HFF-Myc (cell line): Measurements from ENCODE around the gene IBSP.

Experiments used
- DNase-seq: peaks from one replicate; pipeline ENCODE4 v3.0.0-alpha.2; 2011; ENCODE audit warnings: low read depth; ENCODE audit errors: extremely low read depth
- H3K4me3 ChIP-seq: replicated peaks from 2 replicates; pipeline ENCODE4 v1.5.1; 2011; ENCODE audit warnings: low read depth, mild to moderate bottlenecking, control low read depth, low read length
- TF ChIP-seq, protein P1 (sequence below): IDR thresholded peaks from 2 replicates; pipeline ENCODE4 v1.5.1; 2012; ENCODE audit warnings: mild to moderate bottlenecking, low read depth, low read length, control low read depth; ENCODE audit errors: missing control alignments

Gene IBSP

DNA sequence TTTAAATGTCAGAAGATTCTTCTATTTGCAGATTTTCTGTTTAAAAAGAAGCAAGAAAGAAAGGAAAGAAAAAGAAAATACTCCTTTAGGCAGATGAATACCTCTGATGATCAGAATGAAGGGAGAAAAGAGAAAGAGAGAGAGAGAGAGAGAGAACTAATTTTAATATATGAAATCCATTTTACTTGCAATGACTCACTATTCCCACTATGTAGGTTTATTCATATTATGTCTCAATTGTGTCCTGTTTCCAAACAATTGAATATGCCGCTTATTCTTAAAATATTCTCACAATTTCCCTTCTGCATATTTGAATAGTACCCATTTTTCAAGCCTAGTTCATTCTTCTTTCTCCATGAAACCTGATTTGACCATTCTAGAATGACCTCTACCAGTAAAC, 45.1 kb downstream of the IBSP start:
- TF ChIP-seq, protein P1, sequence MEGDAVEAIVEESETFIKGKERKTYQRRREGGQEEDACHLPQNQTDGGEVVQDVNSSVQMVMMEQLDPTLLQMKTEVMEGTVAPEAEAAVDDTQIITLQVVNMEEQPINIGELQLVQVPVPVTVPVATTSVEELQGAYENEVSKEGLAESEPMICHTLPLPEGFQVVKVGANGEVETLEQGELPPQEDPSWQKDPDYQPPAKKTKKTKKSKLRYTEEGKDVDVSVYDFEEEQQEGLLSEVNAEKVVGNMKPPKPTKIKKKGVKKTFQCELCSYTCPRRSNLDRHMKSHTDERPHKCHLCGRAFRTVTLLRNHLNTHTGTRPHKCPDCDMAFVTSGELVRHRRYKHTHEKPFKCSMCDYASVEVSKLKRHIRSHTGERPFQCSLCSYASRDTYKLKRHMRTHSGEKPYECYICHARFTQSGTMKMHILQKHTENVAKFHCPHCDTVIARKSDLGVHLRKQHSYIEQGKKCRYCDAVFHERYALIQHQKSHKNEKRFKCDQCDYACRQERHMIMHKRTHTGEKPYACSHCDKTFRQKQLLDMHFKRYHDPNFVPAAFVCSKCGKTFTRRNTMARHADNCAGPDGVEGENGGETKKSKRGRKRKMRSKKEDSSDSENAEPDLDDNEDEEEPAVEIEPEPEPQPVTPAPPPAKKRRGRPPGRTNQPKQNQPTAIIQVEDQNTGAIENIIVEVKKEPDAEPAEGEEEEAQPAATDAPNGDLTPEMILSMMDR = no peak
- H3K4me3 ChIP-seq = no peak overlapping the region
- no peak for DNase-seq

DNA sequence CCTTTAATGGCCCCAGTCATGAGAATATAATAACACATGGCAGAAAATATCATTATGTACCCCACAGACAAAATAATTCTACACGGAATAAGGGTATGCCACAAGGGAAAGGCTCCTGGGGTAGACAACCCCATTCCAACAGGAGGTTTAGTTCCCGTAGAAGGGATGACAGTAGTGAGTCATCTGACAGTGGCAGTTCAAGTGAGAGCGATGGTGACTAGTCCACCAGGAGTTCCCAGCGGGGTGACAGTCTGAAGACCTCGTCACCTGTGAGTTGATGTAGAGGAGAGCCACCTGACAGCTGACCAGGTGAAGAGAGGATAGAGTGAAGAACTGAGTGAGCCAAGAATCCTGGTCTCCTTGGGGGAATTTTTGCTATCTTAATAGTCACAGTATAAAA, 46.9 kb downstream of the IBSP start:
- TF ChIP-seq, protein P1 = no peak
- no peak for DNase-seq
- no peak overlapping the region for H3K4me3 ChIP-seq

DNA sequence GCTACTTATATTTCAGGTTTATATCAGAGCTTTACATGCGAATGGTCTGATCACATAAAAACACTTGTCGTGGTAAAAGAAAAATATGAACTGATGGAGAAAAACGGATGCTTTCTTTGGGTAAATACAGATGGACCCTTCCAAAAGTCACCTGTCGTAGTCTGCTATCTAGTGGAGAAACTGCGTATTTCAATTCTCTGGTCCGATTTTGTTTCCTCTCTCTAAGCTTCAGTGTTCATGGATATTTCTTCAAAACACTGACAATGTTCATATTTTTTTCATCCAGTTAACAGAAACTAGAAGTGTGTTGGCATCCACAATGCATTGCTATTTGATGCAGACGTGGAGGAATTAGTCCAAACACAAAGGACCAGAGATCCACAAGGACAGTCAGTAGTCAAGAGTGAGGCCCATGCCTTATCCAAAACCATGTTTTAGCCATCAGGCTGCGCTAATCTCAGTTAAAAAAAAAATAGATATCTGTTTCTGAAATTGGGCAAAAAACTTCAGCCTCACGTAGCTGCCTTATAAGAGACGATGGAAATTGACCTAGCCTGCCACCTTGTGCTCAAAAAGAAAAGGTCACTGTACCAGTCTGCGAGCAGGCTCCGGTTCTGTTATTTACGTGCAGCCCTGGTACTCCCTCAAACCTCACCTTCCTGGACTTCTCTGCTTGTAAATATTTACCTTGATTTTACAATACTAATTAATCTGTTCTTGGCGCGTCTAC, 49.4 kb downstream of the IBSP start:
- DNase-seq = peak; percentile 26
- TF ChIP-seq, protein P1 = peak; percentile 54
- no peak overlapping the region for H3K4me3 ChIP-seq

DNA sequence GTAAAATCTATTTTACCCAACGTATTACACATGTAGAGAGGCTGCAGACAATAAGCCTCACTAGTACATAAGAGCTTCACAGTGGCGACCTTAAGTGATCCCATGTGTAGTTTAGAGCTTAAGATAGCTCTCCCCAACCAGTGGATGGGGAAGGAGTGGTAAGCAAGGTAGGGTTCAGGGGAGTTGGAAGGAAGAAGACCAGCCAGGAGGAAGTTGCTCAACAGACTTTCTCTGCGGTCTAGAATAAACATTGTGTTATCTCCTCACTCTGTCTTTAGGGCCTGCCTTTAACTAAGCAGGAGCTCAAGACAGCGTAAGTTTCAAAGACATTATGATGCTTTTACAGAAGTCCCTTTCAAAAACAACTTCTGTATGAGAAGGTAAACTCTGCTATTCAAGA, 50.3 kb downstream of the IBSP start:
- no peak overlapping the region for H3K4me3 ChIP-seq
- DNase-seq = no peak
- TF ChIP-seq, protein P1 = no peak

DNA sequence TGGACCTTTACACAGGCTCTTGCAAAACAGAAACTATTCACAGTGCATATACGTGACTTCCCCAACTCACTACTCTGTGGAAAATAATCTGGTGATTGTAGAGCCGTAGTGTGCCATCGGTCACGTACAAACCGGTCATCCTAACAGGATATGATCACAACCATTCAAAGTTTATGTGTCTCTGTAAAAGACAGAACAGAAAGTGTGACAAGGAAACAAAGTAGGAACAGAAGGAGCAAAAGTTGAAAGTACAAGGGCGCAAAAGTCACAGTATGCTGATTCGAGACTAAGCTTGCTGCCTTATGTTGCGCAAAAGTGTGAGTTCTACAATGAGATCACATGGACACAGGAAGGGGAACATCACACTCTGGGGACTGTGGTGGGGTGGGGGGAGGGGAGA, 52.0 kb downstream of the IBSP start:
- TF ChIP-seq, protein P1 = no peak
- no peak overlapping the region for H3K4me3 ChIP-seq
- no peak for DNase-seq

DNA sequence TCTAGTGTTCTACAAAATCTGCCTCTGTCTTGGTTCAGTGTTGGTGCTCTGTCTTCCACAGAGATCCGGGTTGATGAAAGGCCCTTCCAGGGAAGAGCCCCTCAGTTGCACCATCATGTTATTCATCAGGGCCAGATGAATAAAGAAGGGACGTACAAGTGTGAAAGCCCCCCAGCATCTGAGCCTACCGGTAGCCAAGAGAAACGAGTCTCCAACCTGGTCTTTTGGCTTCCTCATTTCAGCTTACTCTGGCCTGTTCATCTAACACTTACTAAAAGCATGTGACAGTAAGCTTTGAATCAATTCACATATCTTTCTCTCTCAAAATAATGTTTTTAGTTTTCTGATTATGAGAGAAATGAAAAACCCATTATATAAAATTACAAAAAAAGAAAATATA, 52.6 kb downstream of the IBSP start:
- TF ChIP-seq, protein P1 = no peak
- no peak for DNase-seq

DNA sequence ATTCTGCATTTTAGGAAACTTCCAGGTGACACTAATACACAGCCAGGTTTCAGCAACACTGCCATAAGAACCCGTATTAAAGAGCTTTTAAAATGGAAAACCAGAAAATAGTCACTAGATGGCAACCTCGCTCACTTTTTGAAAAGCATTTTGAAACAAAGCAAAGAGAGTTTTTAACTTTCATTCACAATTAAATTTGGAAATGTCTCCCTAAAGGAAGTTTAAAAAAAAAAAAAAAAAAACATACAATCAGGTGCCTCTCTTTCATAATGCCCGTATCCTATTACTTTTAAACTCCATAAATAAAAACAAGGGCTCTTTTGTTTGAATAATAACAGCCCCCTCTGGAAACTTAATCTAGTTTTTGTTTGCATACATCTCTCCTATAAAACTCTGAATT, 53.8 kb downstream of the IBSP start:
- no peak overlapping the region for H3K4me3 ChIP-seq
- TF ChIP-seq, protein P1 = peak; percentile 26
- DNase-seq = no peak

More for the DNA sequence above, 52.6 kb downstream of the IBSP start:
- H3K4me3 ChIP-seq = no peak overlapping the region
